Measurements from ENCODE around the gene FGF9.

FGF9 gene

DNA sequence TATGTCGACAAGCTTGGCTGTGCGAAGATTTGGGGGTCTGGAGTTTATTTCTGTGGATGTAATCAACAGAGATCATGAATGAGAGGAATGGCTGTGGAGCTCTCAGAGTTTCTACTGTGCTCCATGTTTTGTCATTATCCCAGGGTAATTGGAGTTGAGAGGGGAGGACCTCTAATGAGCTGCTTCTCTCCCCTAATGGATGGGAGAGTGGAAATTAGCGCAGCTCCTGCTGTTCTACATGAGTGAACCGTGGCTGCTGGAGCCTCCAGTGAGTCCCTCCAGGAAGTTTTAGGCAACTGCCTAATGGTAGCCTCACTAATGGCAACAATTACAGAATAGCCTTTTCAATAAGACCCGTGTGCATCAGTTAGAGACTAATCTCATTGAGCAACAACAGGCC, 31.3 kb upstream of the FGF9 start:
- no peak for DNase-seq (ENCODE audit: low read depth)
- TF ChIP-seq, protein P1, sequence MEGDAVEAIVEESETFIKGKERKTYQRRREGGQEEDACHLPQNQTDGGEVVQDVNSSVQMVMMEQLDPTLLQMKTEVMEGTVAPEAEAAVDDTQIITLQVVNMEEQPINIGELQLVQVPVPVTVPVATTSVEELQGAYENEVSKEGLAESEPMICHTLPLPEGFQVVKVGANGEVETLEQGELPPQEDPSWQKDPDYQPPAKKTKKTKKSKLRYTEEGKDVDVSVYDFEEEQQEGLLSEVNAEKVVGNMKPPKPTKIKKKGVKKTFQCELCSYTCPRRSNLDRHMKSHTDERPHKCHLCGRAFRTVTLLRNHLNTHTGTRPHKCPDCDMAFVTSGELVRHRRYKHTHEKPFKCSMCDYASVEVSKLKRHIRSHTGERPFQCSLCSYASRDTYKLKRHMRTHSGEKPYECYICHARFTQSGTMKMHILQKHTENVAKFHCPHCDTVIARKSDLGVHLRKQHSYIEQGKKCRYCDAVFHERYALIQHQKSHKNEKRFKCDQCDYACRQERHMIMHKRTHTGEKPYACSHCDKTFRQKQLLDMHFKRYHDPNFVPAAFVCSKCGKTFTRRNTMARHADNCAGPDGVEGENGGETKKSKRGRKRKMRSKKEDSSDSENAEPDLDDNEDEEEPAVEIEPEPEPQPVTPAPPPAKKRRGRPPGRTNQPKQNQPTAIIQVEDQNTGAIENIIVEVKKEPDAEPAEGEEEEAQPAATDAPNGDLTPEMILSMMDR (conservative IDR thresholded peaks at IDR 0.05; ENCODE audit: low read depth, low read length): no peak
- no peak overlapping the region for H3K4me3 ChIP-seq (ENCODE audit: low read length)

DNA sequence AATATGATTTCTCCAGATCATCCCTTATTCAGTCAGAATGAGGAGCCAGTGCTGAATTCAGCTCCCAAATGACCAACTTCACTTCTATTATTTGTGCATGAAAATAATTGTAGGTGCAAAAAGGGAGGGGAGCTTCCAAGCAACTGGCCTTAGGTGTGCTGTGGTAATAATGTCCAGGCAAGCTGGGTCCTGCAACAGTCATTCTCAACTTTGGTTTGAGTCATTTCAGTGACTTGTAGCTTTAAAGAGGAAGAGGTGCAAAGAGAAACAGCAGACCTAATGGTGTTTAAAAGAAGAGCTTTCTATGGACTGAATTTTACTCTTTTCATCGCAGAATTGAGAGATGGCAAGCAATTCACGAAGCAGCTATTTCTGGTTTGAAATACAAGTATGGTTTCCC, 29.2 kb upstream of the FGF9 start:
- DNase-seq (ENCODE audit: low read depth): no peak
- TF ChIP-seq, protein P1 (conservative IDR thresholded peaks at IDR 0.05; ENCODE audit: low read depth, low read length): no peak
- H3K4me3 ChIP-seq (ENCODE audit: low read length): no peak overlapping the region

DNA sequence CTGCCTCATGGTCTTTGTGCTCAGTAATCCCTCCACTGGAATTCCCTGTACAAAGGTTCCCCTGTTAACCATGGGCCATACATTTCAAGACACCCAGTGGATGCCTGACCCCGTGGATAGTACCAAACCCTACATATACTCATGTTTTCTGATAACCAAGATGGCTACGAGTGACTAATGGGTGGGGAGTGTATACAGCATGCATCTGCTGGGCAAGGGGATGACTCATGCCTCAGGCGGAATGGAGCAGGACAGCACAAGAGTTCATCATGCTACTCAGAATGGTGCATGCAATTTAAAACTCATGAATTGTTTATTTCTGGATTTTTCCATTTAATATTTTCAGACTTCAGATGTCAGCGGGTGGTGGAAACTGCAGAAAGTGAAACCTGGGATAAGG, 13.3 kb upstream of the FGF9 start:
- DNase-seq (ENCODE audit: low read depth): no peak
- no peak overlapping the region for H3K4me3 ChIP-seq (ENCODE audit: low read length)
- TF ChIP-seq, protein P1 (conservative IDR thresholded peaks at IDR 0.05; ENCODE audit: low read depth, low read length): no peak

DNA sequence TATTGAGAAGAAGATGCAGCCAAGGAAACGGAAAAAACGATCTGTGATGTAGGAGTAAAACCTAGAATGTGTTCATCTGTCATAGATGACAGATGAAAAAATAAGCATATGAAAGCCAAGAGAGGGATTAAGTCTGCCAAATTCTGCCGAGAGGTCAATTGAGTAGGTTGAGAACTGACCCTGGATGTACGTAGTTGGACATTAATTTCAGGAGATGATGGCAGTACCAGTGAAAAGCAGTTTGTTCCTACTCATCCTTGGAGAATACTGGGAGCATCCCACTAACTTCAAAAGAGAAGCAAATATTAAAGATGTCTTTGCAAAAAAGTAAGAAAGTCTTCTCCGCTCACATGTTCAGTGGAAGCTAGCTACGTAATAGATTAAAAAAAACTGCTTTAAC, 11.8 kb upstream of the FGF9 start:
- TF ChIP-seq, protein P1 (conservative IDR thresholded peaks at IDR 0.05; ENCODE audit: low read depth, low read length): no peak
- no peak overlapping the region for H3K4me3 ChIP-seq (ENCODE audit: low read length)
- DNase-seq (ENCODE audit: low read depth): no peak

DNA sequence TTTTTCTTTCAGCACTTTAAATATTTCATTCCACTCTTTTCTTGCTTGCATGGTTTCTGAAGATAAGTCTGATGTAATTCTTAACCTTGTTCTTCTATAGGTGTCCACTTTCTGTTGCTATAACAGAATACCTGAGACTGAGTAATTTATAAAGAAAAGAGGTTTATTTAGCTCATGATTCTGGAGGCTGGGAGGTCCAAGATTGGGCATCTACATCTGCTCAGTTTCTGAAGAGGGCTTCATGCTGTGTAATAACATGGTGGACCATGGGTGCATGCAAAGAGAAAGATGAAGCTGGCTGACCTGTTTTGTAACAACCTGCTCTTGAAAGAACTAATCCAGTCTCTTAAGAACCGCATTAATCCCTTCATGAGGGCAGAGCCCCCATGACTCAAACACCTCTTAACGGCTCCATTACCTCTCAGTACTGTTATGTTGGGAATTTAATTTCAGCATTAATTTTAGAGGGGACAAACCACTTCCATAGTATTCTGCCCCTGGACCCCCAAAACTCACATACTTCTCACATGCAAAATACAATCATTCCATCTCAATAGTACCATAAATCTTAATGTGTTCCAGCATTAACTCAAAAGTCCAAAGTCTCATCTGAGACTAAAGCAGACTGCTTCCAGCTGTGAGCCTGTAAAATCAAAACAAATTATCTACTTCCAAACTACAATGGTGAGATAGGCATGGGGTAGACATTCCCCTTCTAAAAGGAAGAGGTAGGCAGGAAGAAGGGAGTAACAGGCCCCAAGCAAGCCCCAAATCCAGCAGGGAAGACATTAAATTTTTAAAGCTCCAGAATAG, 9.6 kb upstream of the FGF9 start:
- TF ChIP-seq, protein P1 (conservative IDR thresholded peaks at IDR 0.05; ENCODE audit: low read depth, low read length): no peak
- DNase-seq (ENCODE audit: low read depth): no peak
- H3K4me3 ChIP-seq (ENCODE audit: low read length): no peak overlapping the region

DNA sequence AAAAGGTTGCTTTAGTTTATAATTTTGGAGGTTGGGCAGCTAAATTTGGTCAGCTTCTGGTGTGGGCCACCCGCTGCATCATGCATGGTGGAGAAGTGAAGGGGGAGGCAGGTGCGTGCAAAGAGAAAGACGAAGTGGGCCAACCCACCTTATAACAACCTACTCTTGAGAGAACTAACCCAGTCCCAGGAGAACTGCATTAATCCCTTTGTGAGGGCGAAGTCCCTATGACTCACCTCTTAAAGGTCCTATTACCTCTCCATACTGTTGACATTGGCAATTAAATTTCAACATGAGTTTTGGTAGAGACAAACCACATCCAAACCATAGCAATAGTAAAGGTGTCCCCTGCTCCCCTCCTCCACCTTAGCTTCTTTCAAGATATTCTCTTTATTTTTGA, 7.7 kb upstream of the FGF9 start:
- no peak for DNase-seq (ENCODE audit: low read depth)

More for the DNA sequence above, 7.7 kb upstream of the FGF9 start:
- TF ChIP-seq, protein P1 (conservative IDR thresholded peaks at IDR 0.05; ENCODE audit: low read depth, low read length): no peak
- no peak overlapping the region for H3K4me3 ChIP-seq (ENCODE audit: low read length)
